Measurements from ENCODE around the gene UCMA.

Gene UCMA

DNA sequence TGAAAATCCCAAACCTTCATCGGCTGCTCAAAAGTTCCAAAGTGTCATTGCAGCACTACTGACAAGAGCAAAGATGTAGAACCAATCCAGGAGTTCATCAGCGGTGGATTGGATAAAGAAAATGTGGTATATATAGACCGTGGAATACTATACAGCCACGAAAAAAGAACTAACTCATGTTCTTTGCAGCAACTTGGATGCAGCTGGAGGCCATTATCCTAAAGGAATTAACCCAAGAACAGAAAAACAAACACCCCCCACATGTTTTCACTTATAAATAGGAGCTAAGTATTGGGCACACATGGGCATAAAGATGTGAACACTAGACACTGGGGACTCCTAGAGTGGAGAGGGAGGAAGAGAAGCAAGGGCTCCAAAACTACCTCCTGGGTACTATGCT lies 34.1 kb upstream of the UCMA start:
- DNase-seq (ENCODE audit: low read depth): no peak
- no peak overlapping the region for H3K4me3 ChIP-seq (ENCODE audit: low read length)
- TF ChIP-seq CTCF (conservative IDR thresholded peaks at IDR 0.05; ENCODE audit: low read depth, low read length): no peak

GRCh38 chr10:13263591-13263990 lies 29.4 kb upstream of the UCMA start:
- no peak for DNase-seq (ENCODE audit: low read depth)
- TF ChIP-seq CTCF (conservative IDR thresholded peaks at IDR 0.05; ENCODE audit: low read depth, low read length): no peak
- no peak overlapping the region for H3K4me3 ChIP-seq (ENCODE audit: low read length)

GRCh38 chr10:13262433-13262832 lies 28.3 kb upstream of the UCMA start:
- DNase-seq (ENCODE audit: low read depth): no peak

DNA sequence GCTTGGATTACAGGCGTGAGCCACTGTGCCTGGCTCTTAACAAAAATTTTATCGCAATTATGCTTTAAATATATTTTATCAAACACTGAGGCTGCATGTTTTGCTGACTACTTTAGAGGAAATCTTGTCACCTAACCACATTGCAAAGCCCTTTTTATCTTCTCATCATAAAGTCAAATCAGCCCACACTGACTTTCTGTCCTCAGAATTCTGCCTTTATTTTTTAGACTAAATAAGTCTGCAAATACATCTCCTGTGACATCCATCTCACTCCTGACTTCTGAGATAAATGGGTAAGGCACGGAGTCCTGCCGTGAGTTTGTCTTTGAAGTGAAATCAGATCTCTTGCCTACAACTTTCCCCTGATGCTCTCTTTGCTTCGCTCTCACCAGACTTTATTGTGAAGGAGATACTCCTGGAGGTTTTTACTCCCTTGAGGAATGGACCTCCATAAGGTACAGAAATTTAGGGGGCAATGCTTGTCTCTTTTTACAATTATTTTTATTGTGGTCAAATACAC lies 23.5 kb upstream of the UCMA start:
- no peak overlapping the region for H3K4me3 ChIP-seq (ENCODE audit: low read length)
- DNase-seq (ENCODE audit: low read depth): no peak
- no peak for TF ChIP-seq CTCF (conservative IDR thresholded peaks at IDR 0.05; ENCODE audit: low read depth, low read length)

More at GRCh38 chr10:13262433-13262832, 28.3 kb upstream of the UCMA start:
- TF ChIP-seq CTCF (conservative IDR thresholded peaks at IDR 0.05; ENCODE audit: low read depth, low read length): no peak
- H3K4me3 ChIP-seq (ENCODE audit: low read length): no peak overlapping the region

DNA sequence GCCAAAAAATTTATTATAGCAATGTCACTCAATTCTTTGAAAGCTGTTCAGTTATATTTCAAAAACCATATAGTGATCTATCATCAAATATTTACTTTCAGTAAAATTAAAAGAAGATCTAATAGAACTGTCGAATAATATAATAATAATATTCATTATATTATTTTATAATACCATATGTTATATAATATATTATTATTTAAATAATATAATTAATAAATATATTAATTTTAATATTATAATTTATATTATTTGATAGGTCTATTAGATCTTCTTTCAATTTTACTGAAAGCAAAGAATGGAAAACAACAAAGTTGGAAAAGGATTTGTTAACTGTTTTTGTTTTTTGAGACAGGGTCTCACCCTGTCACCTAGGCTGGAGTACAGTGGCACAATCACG lies 22.5 kb upstream of the UCMA start:
- DNase-seq (ENCODE audit: low read depth): no peak
- no peak for TF ChIP-seq CTCF (conservative IDR thresholded peaks at IDR 0.05; ENCODE audit: low read depth, low read length)
- no peak overlapping the region for H3K4me3 ChIP-seq (ENCODE audit: low read length)

DNA sequence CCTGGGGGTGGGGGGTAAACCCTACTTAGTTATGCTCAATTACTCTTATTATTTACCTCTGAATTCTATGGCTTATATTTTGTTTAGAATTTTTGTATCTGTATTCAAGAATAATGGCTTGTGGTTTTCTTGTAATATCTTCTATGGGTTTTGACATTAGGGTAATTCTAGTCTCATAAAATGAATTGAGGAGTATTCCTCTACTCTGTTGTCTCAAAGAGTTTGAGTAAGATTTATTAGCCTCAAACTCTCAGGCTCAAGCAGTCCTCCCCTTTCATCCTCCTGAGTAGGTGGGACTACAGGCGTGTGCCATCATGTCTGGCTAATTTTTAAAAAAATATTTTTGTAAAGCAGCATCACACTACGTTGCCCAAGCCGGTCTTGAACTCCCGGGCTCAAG lies 19.6 kb upstream of the UCMA start:
- no peak overlapping the region for H3K4me3 ChIP-seq (ENCODE audit: low read length)
- TF ChIP-seq CTCF (conservative IDR thresholded peaks at IDR 0.05; ENCODE audit: low read depth, low read length): no peak
- no peak for DNase-seq (ENCODE audit: low read depth)

DNA sequence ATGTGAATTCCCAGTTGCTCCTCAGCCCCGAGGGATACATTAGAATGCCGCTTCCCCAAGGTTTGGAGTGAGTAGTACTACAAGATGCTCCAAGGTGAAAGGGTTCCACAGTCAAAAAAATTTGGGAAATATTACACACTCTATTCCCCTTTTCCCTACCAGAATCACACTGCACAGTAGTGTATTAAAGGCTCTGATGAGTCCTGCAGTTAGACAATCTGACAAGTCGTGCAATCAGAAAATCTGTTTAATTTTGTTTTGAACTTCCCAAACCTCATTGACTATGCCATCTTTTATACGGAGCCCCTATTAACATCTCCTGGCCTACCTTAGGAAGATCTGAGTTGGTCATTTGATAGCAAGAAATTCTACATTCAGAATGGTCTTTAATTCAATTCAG lies 13.6 kb upstream of the UCMA start:
- no peak for DNase-seq (ENCODE audit: low read depth)
- TF ChIP-seq CTCF (conservative IDR thresholded peaks at IDR 0.05; ENCODE audit: low read depth, low read length): no peak
- no peak overlapping the region for H3K4me3 ChIP-seq (ENCODE audit: low read length)
